Measurements from ENCODE around the gene SBDS. TPM values are rescaled to one million over a fixed set of nuclear protein-coding genes. Genes with fewer than 3 reads are reported as not detected.

Gene SBDS
- polyA plus RNA-seq, 4 donors = 87.9 to 309 (median 203) TPM

DNA sequence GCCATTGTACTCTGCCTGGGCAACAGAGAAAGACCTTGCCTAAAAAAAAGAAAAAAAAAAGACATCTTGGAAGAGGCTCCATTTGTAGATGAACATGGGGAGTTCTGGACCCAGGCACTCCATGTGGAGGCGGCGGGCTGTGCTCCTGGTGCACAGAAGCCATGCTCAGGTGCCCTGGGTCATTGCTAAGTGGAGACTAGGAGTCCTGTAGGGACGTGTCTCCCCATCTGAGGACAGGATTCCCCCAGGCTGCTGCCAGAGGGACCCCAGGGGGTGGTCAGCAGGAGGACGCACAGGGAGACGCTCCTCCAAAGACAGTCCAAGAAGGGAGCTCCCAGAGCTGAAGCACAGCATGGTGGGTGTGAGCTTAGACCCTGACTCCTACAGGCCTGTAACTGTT, 34.3 kb downstream of the SBDS start:
- WGBS, 3 donors = 97 to 99% (median 97%) methylated on average over 5 of the region's 5 CpGs
- H3K36me3 ChIP-seq (ENCODE audit: control insufficient read depth in 3 of 3, insufficient read depth in 2 of 3, low read depth in 1 of 3, low read length in 3 of 3) = peaks cover 2 to 42% (median 2%) of the 10 kb centered on the region in 3 donors
- no peak overlapping the region for H3K27ac ChIP-seq (ENCODE audit: low read depth in 1 of 3, low read length in 2 of 3)
- H3K4me1 ChIP-seq (ENCODE audit: control insufficient read depth in 3 of 3, insufficient read depth in 2 of 3, low read depth in 1 of 3, low read length in 2 of 3) = peaks cover 0 to 6% (median 0%) of the 10 kb centered on the region in 3 donors
- H3K4me3 ChIP-seq (ENCODE audit: low read depth in 1 of 3, low read length in 3 of 3) = no peak overlapping the region
- DNase-seq = no peak
- FAIRE-seq = no peak
- H3K27me3 ChIP-seq (ENCODE audit: control insufficient read depth in 3 of 3, insufficient read depth in 3 of 3, low read length in 3 of 3) = no peaks in the 10 kb centered on the region
- H3K9me3 ChIP-seq (ENCODE audit: control insufficient read depth in 2 of 2, insufficient read depth in 1 of 2, low read depth in 1 of 2, low read length in 1 of 2) = no peaks in the 10 kb centered on the region

GRCh38 chr7:66960192-66960591, 35.2 kb downstream of the SBDS start:
- Histone ChIP-seq H3K4me1 (ENCODE audit: control insufficient read depth in 3 of 3, insufficient read depth in 2 of 3, low read depth in 1 of 3, low read length in 2 of 3) (peaks cover 0 to 6% (median 0%) of the 10 kb centered on the region in 3 donors), H3K36me3 (ENCODE audit: control insufficient read depth in 3 of 3, insufficient read depth in 2 of 3, low read depth in 1 of 3, low read length in 3 of 3) (peaks cover 5 to 48% (median 7%) of the 10 kb centered on the region in 3 donors), H3K9me3 (ENCODE audit: control insufficient read depth in 2 of 2, insufficient read depth in 1 of 2, low read depth in 1 of 2, low read length in 1 of 2) (no peaks in the 10 kb centered on the region), H3K4me3 (ENCODE audit: low read depth in 1 of 3, low read length in 3 of 3) (no peak overlapping the region), H3K27me3 (ENCODE audit: control insufficient read depth in 3 of 3, insufficient read depth in 3 of 3, low read length in 3 of 3) (no peaks in the 10 kb centered on the region), H3K27ac (ENCODE audit: low read depth in 1 of 3, low read length in 2 of 3) (no peak overlapping the region)
- no peak for FAIRE-seq
- DNase-seq = no peak
- WGBS, 3 donors = 94 to 98% (median 95%) methylated on average over 4 of the region's 4 CpGs

GRCh38 chr7:66958538-66959350, 36.6 kb downstream of the SBDS start:
- peaks cover 0 to 6% (median 0%) of the 10 kb centered on the region in 3 donors for H3K4me1 ChIP-seq (ENCODE audit: control insufficient read depth in 3 of 3, insufficient read depth in 2 of 3, low read depth in 1 of 3, low read length in 2 of 3)
- peaks cover 8 to 60% (median 12%) of the 10 kb centered on the region in 3 donors for H3K36me3 ChIP-seq (ENCODE audit: control insufficient read depth in 3 of 3, insufficient read depth in 2 of 3, low read depth in 1 of 3, low read length in 3 of 3)
- peak overlapping the region in 2 of 3 donors; percentile 60 to 74 for H3K27ac ChIP-seq (ENCODE audit: low read depth in 1 of 3, low read length in 2 of 3)
- no peaks in the 10 kb centered on the region for H3K27me3 ChIP-seq (ENCODE audit: control insufficient read depth in 3 of 3, insufficient read depth in 3 of 3, low read length in 3 of 3)
- no peak overlapping the region for H3K4me3 ChIP-seq (ENCODE audit: low read depth in 1 of 3, low read length in 3 of 3)
- 40 to 73% (median 59%) methylated on average over 17 of the region's 17 CpGs for WGBS, 3 donors
- no peaks in the 10 kb centered on the region for H3K9me3 ChIP-seq (ENCODE audit: control insufficient read depth in 2 of 2, insufficient read depth in 1 of 2, low read depth in 1 of 2, low read length in 1 of 2)
- DNase-seq (peak; percentile 66 to 75), FAIRE-seq (no peak)

DNA sequence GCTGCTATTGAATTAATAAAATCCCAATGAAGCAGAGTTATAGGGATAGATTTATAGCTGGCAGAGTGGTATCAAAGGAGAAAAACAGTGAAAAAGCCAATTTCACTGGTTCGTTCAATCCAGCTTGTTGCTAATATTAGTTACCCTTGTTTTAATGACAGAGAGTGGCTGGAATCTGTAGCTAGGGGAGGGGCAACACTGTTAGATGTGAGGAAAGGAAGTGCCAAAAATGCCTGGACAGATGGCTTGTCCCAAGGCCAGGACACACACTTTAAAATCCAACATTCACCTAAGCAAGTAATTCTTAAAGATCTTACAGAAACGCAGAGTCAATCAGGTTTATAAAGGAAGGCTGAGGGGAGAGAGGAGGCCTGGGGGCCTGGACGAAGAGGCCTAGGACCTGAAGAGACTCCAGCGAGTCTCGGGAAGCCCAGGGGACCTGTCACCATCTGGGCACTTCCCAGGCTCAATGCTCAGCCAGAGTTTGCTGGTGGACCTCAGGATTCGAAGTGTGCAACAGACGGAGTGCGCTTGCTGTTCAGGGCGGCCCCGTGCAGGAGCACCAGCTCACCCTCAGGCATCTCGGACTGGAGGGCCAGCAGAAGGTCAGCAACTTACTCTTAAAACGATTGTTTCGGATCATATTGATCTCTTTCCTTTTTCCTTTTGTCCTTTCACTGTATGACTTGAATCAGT, 37.6 kb downstream of the SBDS start:
- Histone ChIP-seq H3K4me1 (ENCODE audit: control insufficient read depth in 3 of 3, insufficient read depth in 2 of 3, low read depth in 1 of 3, low read length in 2 of 3) (peaks cover 0 to 11% (median 4%) of the 10 kb centered on the region in 3 donors), H3K9me3 (ENCODE audit: control insufficient read depth in 2 of 2, insufficient read depth in 1 of 2, low read depth in 1 of 2, low read length in 1 of 2) (no peaks in the 10 kb centered on the region), H3K27me3 (ENCODE audit: control insufficient read depth in 3 of 3, insufficient read depth in 3 of 3, low read length in 3 of 3) (no peaks in the 10 kb centered on the region), H3K36me3 (ENCODE audit: control insufficient read depth in 3 of 3, insufficient read depth in 2 of 3, low read depth in 1 of 3, low read length in 3 of 3) (peaks cover 8 to 68% (median 14%) of the 10 kb centered on the region in 3 donors), H3K27ac (ENCODE audit: low read depth in 1 of 3, low read length in 2 of 3) (peak overlapping the region in 1 of 3 donors; percentile 26), H3K4me3 (ENCODE audit: low read depth in 1 of 3, low read length in 3 of 3) (no peak overlapping the region)
- DNase-seq (no peak), FAIRE-seq (no peak)
- 90 to 91% (median 90%) methylated on average over 13 of the region's 13 CpGs for WGBS, 3 donors

GRCh38 chr7:66953044-66953427, 42.4 kb downstream of the SBDS start:
- no peaks in the 10 kb centered on the region for H3K9me3 ChIP-seq (ENCODE audit: control insufficient read depth in 2 of 2, insufficient read depth in 1 of 2, low read depth in 1 of 2, low read length in 1 of 2)
- FAIRE-seq = no peak
- H3K4me1 ChIP-seq (ENCODE audit: control insufficient read depth in 3 of 3, insufficient read depth in 2 of 3, low read depth in 1 of 3, low read length in 2 of 3) = peaks cover 4 to 12% (median 5%) of the 10 kb centered on the region in 3 donors
- no peak overlapping the region for H3K4me3 ChIP-seq (ENCODE audit: low read depth in 1 of 3, low read length in 3 of 3)
- WGBS, 3 donors = 25 to 61% (median 35%) methylated on average over 5 of the region's 5 CpGs
- H3K36me3 ChIP-seq (ENCODE audit: control insufficient read depth in 3 of 3, insufficient read depth in 2 of 3, low read depth in 1 of 3, low read length in 3 of 3) = peaks cover 23 to 74% (median 29%) of the 10 kb centered on the region in 3 donors
- peak in 1 of 2 donors; percentile 41 for DNase-seq
- peak overlapping the region; percentile 25 to 93 (median 84) for H3K27ac ChIP-seq (ENCODE audit: low read depth in 1 of 3, low read length in 2 of 3)
- no peaks in the 10 kb centered on the region for H3K27me3 ChIP-seq (ENCODE audit: control insufficient read depth in 3 of 3, insufficient read depth in 3 of 3, low read length in 3 of 3)

DNA sequence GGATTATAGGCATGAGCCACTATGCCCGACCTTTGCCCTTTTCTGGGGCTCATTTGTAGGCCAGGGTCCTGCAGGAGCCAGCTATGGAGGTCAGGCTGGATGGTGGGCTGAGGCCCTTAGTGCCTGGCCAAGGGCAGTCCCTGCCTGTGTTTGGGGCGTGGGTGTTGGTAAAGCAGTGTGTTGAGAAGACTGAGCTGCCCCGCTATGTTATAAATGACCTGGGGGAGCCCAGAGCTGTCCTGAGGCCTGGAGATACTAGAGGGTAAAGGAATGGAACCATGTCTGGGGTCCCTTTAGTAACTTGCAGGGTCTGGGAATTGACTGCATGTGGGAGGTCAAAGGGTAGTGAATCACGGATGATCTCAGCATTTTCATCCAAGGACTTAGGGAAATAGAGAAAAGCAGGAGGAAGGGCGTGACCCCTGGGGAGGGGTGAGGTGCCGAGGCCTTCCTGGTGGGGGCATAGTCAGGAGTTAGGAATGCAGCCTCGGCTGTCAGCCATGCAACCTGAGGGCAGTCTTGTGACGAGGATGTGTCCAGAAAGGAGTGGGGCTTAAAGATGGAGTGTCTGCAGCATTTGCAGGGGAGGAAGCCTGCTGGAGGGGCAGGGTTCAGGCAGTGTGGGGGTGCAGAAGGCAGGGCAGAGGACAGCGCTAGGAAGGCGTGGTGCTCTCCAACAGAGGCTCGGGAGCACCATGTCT, 42.9 kb downstream of the SBDS start:
- Histone ChIP-seq H3K4me3 (ENCODE audit: low read depth in 1 of 3, low read length in 3 of 3) (no peak overlapping the region), H3K4me1 (ENCODE audit: control insufficient read depth in 3 of 3, insufficient read depth in 2 of 3, low read depth in 1 of 3, low read length in 2 of 3) (peaks cover 4 to 18% (median 5%) of the 10 kb centered on the region in 3 donors), H3K27me3 (ENCODE audit: control insufficient read depth in 3 of 3, insufficient read depth in 3 of 3, low read length in 3 of 3) (no peaks in the 10 kb centered on the region), H3K9me3 (ENCODE audit: control insufficient read depth in 2 of 2, insufficient read depth in 1 of 2, low read depth in 1 of 2, low read length in 1 of 2) (no peaks in the 10 kb centered on the region), H3K27ac (ENCODE audit: low read depth in 1 of 3, low read length in 2 of 3) (peak overlapping the region; percentile 82 to 93 (median 84)), H3K36me3 (ENCODE audit: control insufficient read depth in 3 of 3, insufficient read depth in 2 of 3, low read depth in 1 of 3, low read length in 3 of 3) (peaks cover 23 to 74% (median 27%) of the 10 kb centered on the region in 3 donors)
- WGBS, 3 donors = 33 to 67% (median 54%) methylated on average over 11 of the region's 11 CpGs
- FAIRE-seq = no peak
- DNase-seq = peak; percentile 69 to 80

GRCh38 chr7:66950763-66951162, 44.6 kb downstream of the SBDS start:
- Histone ChIP-seq H3K4me1 (ENCODE audit: control insufficient read depth in 3 of 3, insufficient read depth in 2 of 3, low read depth in 1 of 3, low read length in 2 of 3) (peaks cover 4 to 31% (median 5%) of the 10 kb centered on the region in 3 donors), H3K9me3 (ENCODE audit: control insufficient read depth in 2 of 2, insufficient read depth in 1 of 2, low read depth in 1 of 2, low read length in 1 of 2) (no peaks in the 10 kb centered on the region), H3K27ac (ENCODE audit: low read depth in 1 of 3, low read length in 2 of 3) (no peak overlapping the region), H3K27me3 (ENCODE audit: control insufficient read depth in 3 of 3, insufficient read depth in 3 of 3, low read length in 3 of 3) (no peaks in the 10 kb centered on the region), H3K36me3 (ENCODE audit: control insufficient read depth in 3 of 3, insufficient read depth in 2 of 3, low read depth in 1 of 3, low read length in 3 of 3) (peaks cover 23 to 79% (median 27%) of the 10 kb centered on the region in 3 donors), H3K4me3 (ENCODE audit: low read depth in 1 of 3, low read length in 3 of 3) (no peak overlapping the region)
- 90 to 94% (median 94%) methylated on average over 8 of the region's 8 CpGs for WGBS, 3 donors
- FAIRE-seq = no peak
- DNase-seq = no peak

GRCh38 chr7:66950311-66950710, 45.1 kb downstream of the SBDS start:
- DNase-seq (no peak), FAIRE-seq (no peak)
- H3K27me3 ChIP-seq (ENCODE audit: control insufficient read depth in 3 of 3, insufficient read depth in 3 of 3, low read length in 3 of 3) = no peaks in the 10 kb centered on the region
- H3K9me3 ChIP-seq (ENCODE audit: control insufficient read depth in 2 of 2, insufficient read depth in 1 of 2, low read depth in 1 of 2, low read length in 1 of 2) = no peaks in the 10 kb centered on the region
- H3K4me1 ChIP-seq (ENCODE audit: control insufficient read depth in 3 of 3, insufficient read depth in 2 of 3, low read depth in 1 of 3, low read length in 2 of 3) = peaks cover 4 to 31% (median 5%) of the 10 kb centered on the region in 3 donors
- WGBS, 3 donors = 72 to 77% (median 75%) methylated on average over 3 of the region's 3 CpGs
- H3K36me3 ChIP-seq (ENCODE audit: control insufficient read depth in 3 of 3, insufficient read depth in 2 of 3, low read depth in 1 of 3, low read length in 3 of 3) = peaks cover 21 to 78% (median 24%) of the 10 kb centered on the region in 3 donors
- H3K4me3 ChIP-seq (ENCODE audit: low read depth in 1 of 3, low read length in 3 of 3) = no peak overlapping the region
- H3K27ac ChIP-seq (ENCODE audit: low read depth in 1 of 3, low read length in 2 of 3) = no peak overlapping the region

All from small intestine (tissue), 7 donors.